Common myeloid progenitor, CD34-positive (primary cell): ENCODE results near the gene TET3.

Source experiments
- CTCF ChIA-PET: fragments of 350-600 bp; sonication (Branson Sonifier 250); formaldehyde crosslinking; loops from one replicate; lab custom pipeline; 2021; ENCODE audit warnings: antibody characterized with exemption; lab: Charles Lee
- POLR2A ChIA-PET: fragments of 350-600 bp; sonication (Branson Sonifier 250); formaldehyde crosslinking; loops from one replicate; lab custom pipeline; 2021; ENCODE audit warnings: antibody characterized with exemption; lab: Charles Lee
- DNase-seq, 3 donors: peaks; one replicate each; pipeline versions ENCODE4 v3.0.0 to v3.0.0-alpha.2; 2013
- H3K27ac ChIP-seq, 2 experiments: 1 replicate in 1 of 2; 2 replicates in 1 of 2; pipeline ENCODE4 v1.7.0; 2013; ENCODE audit warnings: inconsistent platforms in 2 of 2, low read length in 2 of 2, mild to moderate bottlenecking in 2 of 2, low read depth in 1 of 2, moderate library complexity in 1 of 2; ENCODE audit not compliant: severe bottlenecking in 2 of 2, insufficient read depth in 1 of 2, poor library complexity in 1 of 2
- H3K27me3 ChIP-seq, 5 experiments: replicated peaks in 2 of 5; 1 replicate in 3 of 5; 2 replicates in 2 of 5; pipeline versions ENCODE4 v1.6.1 to v1.7.0; 2013; ENCODE audit warnings: low read length in 4 of 5, mild to moderate bottlenecking in 2 of 5, moderate library complexity in 2 of 5, inconsistent platforms in 1 of 5; ENCODE audit not compliant: insufficient read depth in 5 of 5, control insufficient read depth in 4 of 5
- H3K36me3 ChIP-seq, 4 experiments: 1 replicate in 2 of 4; 2 replicates in 2 of 4; pipeline versions ENCODE4 v1.6.1 to v1.7.0; 2013; ENCODE audit warnings: low read length in 3 of 4, control low read depth in 1 of 4, mild to moderate bottlenecking in 1 of 4; ENCODE audit not compliant: control insufficient read depth in 4 of 4, insufficient read depth in 4 of 4
- H3K4me1 ChIP-seq, 4 experiments: 1 replicate in 3 of 4; 2 replicates in 1 of 4; pipeline versions ENCODE4 v1.6.1 to v1.7.1; 2013; ENCODE audit warnings: low read length in 3 of 4, mild to moderate bottlenecking in 3 of 4, control low read depth in 1 of 4, inconsistent platforms in 1 of 4, moderate library complexity in 1 of 4; ENCODE audit not compliant: control insufficient read depth in 4 of 4, insufficient read depth in 4 of 4; ENCODE audit errors: control extremely low read depth in 1 of 4
- H3K4me3 ChIP-seq, 7 experiments: 1 replicate in 4 of 7; 2 replicates in 3 of 7; pipeline versions ENCODE4 v1.5.1 to v1.7.0; 2013; ENCODE audit warnings: mild to moderate bottlenecking in 7 of 7, low read length in 6 of 7, moderate library complexity in 6 of 7, inconsistent platforms in 2 of 7, low read depth in 2 of 7, control low read depth in 1 of 7; ENCODE audit not compliant: insufficient read depth in 4 of 7, control insufficient read depth in 1 of 7; ENCODE audit errors: extremely low read depth in 1 of 7
- H3K9me3 ChIP-seq, 5 experiments: 1 replicate in 4 of 5; 2 replicates in 1 of 5; pipeline versions ENCODE4 v1.6.1 to v1.7.1; 2013; ENCODE audit warnings: low read length in 4 of 5, mild to moderate bottlenecking in 2 of 5, inconsistent platforms in 1 of 5, low read depth in 1 of 5, moderate library complexity in 1 of 5; ENCODE audit not compliant: control insufficient read depth in 4 of 5, insufficient read depth in 2 of 5; ENCODE audit errors: control extremely low read depth in 1 of 5
- WGBS: methylation state at CpG from one replicate; pipeline ENCODE4 v1.1.5; 2013; ENCODE audit not compliant: insufficient coverage; 5-methylcytosine and 5-hydroxymethylcytosine counted together

Gene TET3

GRCh38 chr2:74003494-74004211, 18.9 kb downstream of the TET3 start:
- POLR2A ChIA-PET = interaction anchor here (1.1 to 1.7 kb wide), 2 partner anchors 28 to 54 kb away, joined by 3 to 4 read pairs; no protein-coding TSS in a partner anchor
- H3K4me3 ChIP-seq = peak overlapping the region in 1 of 7 experiments; percentile 72

GRCh38 chr2:74004212-74005182, 19.8 kb downstream of the TET3 start:
- H3K36me3 ChIP-seq = peaks cover 0 to 39% (median 14%) of the 10 kb centered on the region in 4 experiments
- H3K4me1 ChIP-seq = peaks cover 0 to 26% (median 18%) of the 10 kb centered on the region in 4 experiments
- no peak overlapping the region for H3K27ac ChIP-seq
- H3K9me3 ChIP-seq = no peaks in the 10 kb centered on the region
- DNase-seq = no peak
- no peaks in the 10 kb centered on the region for H3K27me3 ChIP-seq
- ChIA-PET POLR2A (interaction anchor here (1.7 kb wide), 1 partner anchor 27 kb away, joined by 4 read pairs; no protein-coding TSS in a partner anchor), CTCF (interaction anchor here (0.8 to 4.9 kb wide), 8 partner anchors 8 to 102 kb away, joined by 3 to 22 read pairs (median 4); no protein-coding TSS in a partner anchor)
- H3K4me3 ChIP-seq = no peak overlapping the region
- 90% methylated on average over 9 of the region's 18 CpGs for WGBS

More at GRCh38 chr2:74003494-74004211, 18.9 kb downstream of the TET3 start:
- peaks cover 0 to 26% (median 18%) of the 10 kb centered on the region in 4 experiments for H3K4me1 ChIP-seq
- peak overlapping the region in 1 of 2 experiments; percentile 31 for H3K27ac ChIP-seq
- 89% methylated on average over 12 of the region's 16 CpGs for WGBS
- peaks cover 0 to 32% (median 10%) of the 10 kb centered on the region in 4 experiments for H3K36me3 ChIP-seq
- H3K27me3 ChIP-seq = no peaks in the 10 kb centered on the region
- no peak for DNase-seq
- H3K9me3 ChIP-seq = no peaks in the 10 kb centered on the region
- CTCF ChIA-PET = interaction anchor here (0.6 to 4.9 kb wide), 7 partner anchors 8 to 986 kb away, joined by 3 to 22 read pairs (median 4); no protein-coding TSS in a partner anchor

GRCh38 chr2:74005786-74006185, 21.1 kb downstream of the TET3 start:
- CTCF ChIA-PET = interaction anchor here (1.7 to 4.9 kb wide), 4 partner anchors 9 to 18 kb away, joined by 5 to 22 read pairs (median 13); no protein-coding TSS in a partner anchor
- 98% methylated on average over 7 of the region's 8 CpGs for WGBS
- POLR2A ChIA-PET = no interaction called here
- Histone ChIP-seq H3K36me3 (peaks cover 0 to 47% (median 20%) of the 10 kb centered on the region in 4 experiments), H3K9me3 (no peaks in the 10 kb centered on the region), H3K27ac (no peak overlapping the region), H3K27me3 (no peaks in the 10 kb centered on the region), H3K4me3 (no peak overlapping the region), H3K4me1 (peaks cover 0 to 26% (median 18%) of the 10 kb centered on the region in 4 experiments)
- no peak for DNase-seq

GRCh38 chr2:74006459-74006858, 21.7 kb downstream of the TET3 start:
- no peak for DNase-seq
- Histone ChIP-seq H3K4me3 (no peak overlapping the region), H3K27ac (no peak overlapping the region), H3K4me1 (peaks cover 0 to 26% (median 18%) of the 10 kb centered on the region in 4 experiments), H3K27me3 (no peaks in the 10 kb centered on the region), H3K9me3 (no peaks in the 10 kb centered on the region), H3K36me3 (peaks cover 0 to 47% (median 20%) of the 10 kb centered on the region in 4 experiments)
- POLR2A ChIA-PET = no interaction called here
- WGBS = 100% methylated on average over 2 of the region's 7 CpGs
- CTCF ChIA-PET = interaction anchor here (1.1 to 4.9 kb wide), 5 partner anchors 10 to 19 kb away, joined by 3 to 22 read pairs (median 5); no protein-coding TSS in a partner anchor

GRCh38 chr2:74007121-74007520, 22.4 kb downstream of the TET3 start:
- ChIA-PET POLR2A (no interaction called here), CTCF (interaction anchor here (1.1 to 4.1 kb wide), 4 partner anchors 10 to 20 kb away, joined by 3 to 12 read pairs (median 6); no protein-coding TSS in a partner anchor)
- H3K27ac ChIP-seq = no peak overlapping the region
- H3K9me3 ChIP-seq = no peaks in the 10 kb centered on the region
- WGBS = 100% methylated on average over 2 of the region's 4 CpGs
- no peaks in the 10 kb centered on the region for H3K27me3 ChIP-seq
- no peak overlapping the region for H3K4me3 ChIP-seq
- H3K4me1 ChIP-seq = peaks cover 0 to 21% (median 12%) of the 10 kb centered on the region in 4 experiments
- peaks cover 0 to 47% (median 20%) of the 10 kb centered on the region in 4 experiments for H3K36me3 ChIP-seq
- no peak for DNase-seq

GRCh38 chr2:74007711-74008110, 23.0 kb downstream of the TET3 start:
- CTCF ChIA-PET = interaction anchor here (1.1 to 4.1 kb wide), 6 partner anchors 9 to 20 kb away, joined by 3 to 12 read pairs (median 6); no protein-coding TSS in a partner anchor
- WGBS = 95% methylated on average over 4 of the region's 5 CpGs
- H3K4me3 ChIP-seq = no peak overlapping the region
- no peaks in the 10 kb centered on the region for H3K9me3 ChIP-seq
- H3K4me1 ChIP-seq = peaks cover 0 to 20% (median 10%) of the 10 kb centered on the region in 4 experiments
- H3K27me3 ChIP-seq = no peaks in the 10 kb centered on the region
- H3K36me3 ChIP-seq = peaks cover 0 to 47% (median 21%) of the 10 kb centered on the region in 4 experiments
- H3K27ac ChIP-seq = no peak overlapping the region
- DNase-seq = no peak
- POLR2A ChIA-PET = interaction anchor here (0.6 kb wide), 1 partner anchor 18 kb away, joined by 3 read pairs; no protein-coding TSS in a partner anchor
